Activated CD4-positive, CD25-positive, alpha-beta regulatory T cell treated with anti-CD3 and anti-CD28 coated beads, Interleukin-2, amount 50 U/mL, for 16 hours (primary cell): Measurements from ENCODE around the gene TADA2B.

Experiments
- DNase-seq: peaks from one replicate; pipeline ENCODE4 v3.0.0-alpha.2; 2020; ENCODE audit warnings: low read depth, low spot score

TADA2B gene

GRCh38 chr4:7043284-7044136 lies at the start of gene TADA2B:
TSS of gene TADA2B (plus strand) at chr4:7043372. CDS start at chr4:7043580, 208 bp downstream.
- peak; percentile 25 for DNase-seq

- no peak for DNase-seq
These were observed 46.7 kb upstream of the TADA2B start for GRCh38 chr4:6996481-6996880.

- no peak for DNase-seq
These were observed 43.7 kb upstream of the TADA2B start for GRCh38 chr4:6999172-7000086.

- no peak for DNase-seq
These were observed 42.6 kb upstream of the TADA2B start for GRCh38 chr4:7000421-7001176.

- no peak for DNase-seq
These were observed 41.9 kb upstream of the TADA2B start for GRCh38 chr4:7001271-7001670.

GRCh38 chr4:7002336-7002735 lies 40.8 kb upstream of the TADA2B start:
- no peak for DNase-seq

- no peak for DNase-seq
These were observed 39.8 kb upstream of the TADA2B start for GRCh38 chr4:7003176-7003878.

- DNase-seq, result no peak
These were observed 39.3 kb upstream of the TADA2B start for GRCh38 chr4:7003879-7004240.

GRCh38 chr4:7004331-7004730 lies 38.8 kb upstream of the TADA2B start:
- no peak for DNase-seq

- DNase-seq, result no peak
These were observed 37.6 kb upstream of the TADA2B start for GRCh38 chr4:7005571-7005970.

- DNase-seq, result no peak
These were observed 36.8 kb upstream of the TADA2B start for GRCh38 chr4:7006411-7006810.

GRCh38 chr4:7007142-7007907 lies 35.8 kb upstream of the TADA2B start:
- no peak for DNase-seq

- DNase-seq, result no peak
These were observed 35.2 kb upstream of the TADA2B start for GRCh38 chr4:7007944-7008343.

- no peak for DNase-seq
These were observed 33.6 kb upstream of the TADA2B start for GRCh38 chr4:7009564-7009963.

- DNase-seq, result no peak
These were observed 30.0 kb upstream of the TADA2B start for GRCh38 chr4:7013175-7013574.

GRCh38 chr4:7014815-7015214 lies 28.4 kb upstream of the TADA2B start:
- DNase-seq, result no peak

GRCh38 chr4:7015383-7016035 lies 27.7 kb upstream of the TADA2B start:
- no peak for DNase-seq

GRCh38 chr4:7016086-7016485 lies 27.1 kb upstream of the TADA2B start:
- no peak for DNase-seq

GRCh38 chr4:7016512-7016911 lies 26.7 kb upstream of the TADA2B start:
- DNase-seq, result no peak

- DNase-seq, result no peak
These were observed 25.6 kb upstream of the TADA2B start for GRCh38 chr4:7017446-7018048.
